ENCODE data around the gene RAB13. TPM values are rescaled to one million over a fixed set of nuclear protein-coding genes. Genes with fewer than 3 reads are reported as not detected.

RAB13 gene
- total and polyA plus RNA-seq, 2 of the 8 experiments (the other 6 are each of a cell fraction or from before 2014, with no cell fraction given), result 70.5 to 157 TPM

DNA sequence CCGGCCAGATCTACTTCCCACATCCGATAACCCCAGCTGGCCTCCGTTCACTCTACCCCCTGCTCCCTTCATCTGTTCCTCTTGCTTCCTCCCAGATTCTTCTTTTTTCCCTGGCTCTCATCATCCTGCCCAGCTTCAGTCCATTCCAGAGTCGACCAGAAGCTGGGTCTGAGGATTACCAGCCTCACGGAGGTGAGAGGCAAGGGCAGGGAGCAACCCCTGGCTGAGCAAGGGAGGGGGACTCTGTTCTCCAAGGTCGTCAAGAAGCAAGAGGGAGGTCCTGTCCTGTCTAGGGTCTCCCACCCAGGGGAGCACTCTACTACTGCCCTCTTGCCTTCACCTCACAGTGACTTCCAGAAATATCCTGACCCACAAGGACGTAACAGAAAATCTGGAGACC lies 12.6 kb downstream of the RAB13 start:
- Histone ChIP-seq H4K91ac (replicated peaks; ENCODE audit: insufficient read length, low read length) (no peak overlapping the region), H3K9ac (replicated peaks in 1 of 4; ENCODE audit: extremely low read depth in 1 of 4, low read depth in 3 of 4, low read length in 3 of 4) (no peak overlapping the region), H3K27me3 (replicated peaks in 1 of 4; ENCODE audit: control insufficient read depth in 3 of 4, extremely low read depth in 1 of 4, insufficient read depth in 3 of 4, low read length in 3 of 4) (no peaks in the 10 kb centered on the region), H4K5ac (ENCODE audit: insufficient read length, low read depth, low read length) (no peak overlapping the region), H2BK20ac (ENCODE audit: low read length) (no peak overlapping the region), H3K14ac (ENCODE audit: insufficient read length) (no peak overlapping the region), H3K79me1 (ENCODE audit: low read depth, low read length) (peaks cover 6% of the 10 kb centered on the region), H4K8ac (ENCODE audit: extremely low read depth, insufficient read depth, low read length) (no peak overlapping the region), H3K4me3 (ENCODE audit: extremely low read depth in 1 of 4, insufficient read depth in 2 of 4, low read depth in 3 of 4, low read length in 4 of 4) (no peak overlapping the region), H4K20me1 (replicated peaks in 1 of 2; ENCODE audit: control insufficient read depth in 1 of 2, insufficient read depth in 2 of 2, low read length in 2 of 2) (no peaks in the 10 kb centered on the region), H3K27ac (ENCODE audit: low read depth, low read length) (no peak overlapping the region), H2BK15ac (ENCODE audit: low read length) (no peak overlapping the region), H2AK5ac (ENCODE audit: low read depth, low read length) (no peak overlapping the region), H3K9me3 (ENCODE audit: insufficient read depth in 2 of 2, low read depth in 1 of 2, low read length in 1 of 2) (no peaks in the 10 kb centered on the region), H3K23ac (ENCODE audit: insufficient read length) (no peak overlapping the region), H3K23me2 (ENCODE audit: low read depth, low read length) (peaks cover 13% of the 10 kb centered on the region), H3K36me3 (ENCODE audit: control insufficient read depth in 2 of 4, insufficient read depth in 4 of 4, low read length in 3 of 4) (peaks cover 11 to 36% (median 18%) of the 10 kb centered on the region in 4 experiments; a peak in 7 of 8 replicates), H3K4ac (replicated peaks; ENCODE audit: insufficient read length, low read depth, low read length) (no peak overlapping the region), H2BK12ac (ENCODE audit: low read depth, low read length) (no peak overlapping the region), H3K4me1 (replicated peaks in 1 of 4; ENCODE audit: control insufficient read depth in 3 of 4, insufficient read depth in 4 of 4, low read length in 3 of 4) (peaks cover 0 to 6% (median under 1%) of the 10 kb centered on the region in 4 experiments; a peak in 4 of 7 replicates), H3K79me2 (ENCODE audit: control insufficient read depth in 1 of 2, insufficient read depth in 2 of 2, low read length in 2 of 2) (peaks cover 0 to 24% of the 10 kb centered on the region in 2 experiments; a peak in 2 of 4 replicates), H3K18ac (ENCODE audit: extremely low read depth, low read length) (no peak overlapping the region), H2AFZ (ENCODE audit: low read length) (no peak overlapping the region), H2BK5ac (ENCODE audit: low read depth, low read length) (no peak overlapping the region), H2BK120ac (replicated peaks; ENCODE audit: low read depth, low read length) (no peak overlapping the region), H3K4me2 (ENCODE audit: insufficient read depth in 1 of 2, low read depth in 2 of 2, low read length in 2 of 2) (no peak overlapping the region), H3K56ac (replicated peaks; ENCODE audit: insufficient read length, low read depth, low read length) (no peak overlapping the region)
- ChIA-PET CTCF (ENCODE audit: partially characterized antibody) (interaction anchor here (2.2 to 3.8 kb wide), 3 partner anchors 10 to 27 kb away, joined by 8 to 14 read pairs (median 8); partner anchors contain the start of genes DENND4B, RAB13 and SLC39A1), POLR2A (ENCODE audit: partially characterized antibody) (interaction anchor here (1.3 to 15.5 kb wide), 5 partner anchors 8 to 181 kb away, joined by 3 to 276 read pairs (median 156); partner anchors contain the start of genes CREB3L4, CRTC2, DENND4B and RAB13)
- DNase-seq (ENCODE audit: low read depth in 1 of 2, low spot score in 2 of 2), result no peak
- FAIRE-seq, result no peak
- 0 out of 2 replicates have a peak, but pooled peaks have one; percentile 7 for TF ChIP-seq POLR2AphosphoS5 (IDR thresholded peaks at IDR 0.05; ENCODE audit: low read depth, low read length)
- TF ChIP-seq GTF2F1 (IDR thresholded peaks at IDR 0.05; ENCODE audit: borderline replicate concordance, low read depth, low read length), result no peak
- no peak for TF ChIP-seq RNF2 (IDR thresholded peaks at IDR 0.05; ENCODE audit: borderline replicate concordance, low read depth, low read length, missing control alignments, poor library complexity, severe bottlenecking)
- 83% methylated on average over 7 of the region's 7 CpGs; no CpG with 5 or more reads in 1 of the 2 experiments for WGBS, 2 experiments (ENCODE audit: extremely low coverage in 1 of 2, insufficient coverage in 1 of 2, insufficient read length in 1 of 2, insufficient replicate concordance in 2 of 2, low coverage in 1 of 2, low lambda C conversion rate in 2 of 2, missing lambda C conversion rate in 1 of 2)

Measured in H1 (cell line).